H9 (cell line): ENCODE measurements around the gene OLFM1. TPM values are rescaled to one million over a fixed set of nuclear protein-coding genes. Genes with fewer than 3 reads are reported as not detected.

ENCODE experiments used
- DNase-seq: peaks from one replicate; pipeline ENCODE4 v3.0.0-alpha.2; 2017
- H2AFZ ChIP-seq: one replicate; pipeline ENCODE4 v1.6.1; 2013; ENCODE audit warnings: mild to moderate bottlenecking, low read length, control low read depth, moderate library complexity
- H2AK5ac ChIP-seq: 2 replicates; pipeline ENCODE4 v1.6.1; 2013; ENCODE audit warnings: low read length, control low read depth, mixed read lengths; ENCODE audit not compliant: insufficient read length
- H2BK120ac ChIP-seq: one replicate; pipeline ENCODE4 v1.6.1; 2013; ENCODE audit warnings: low read depth, mild to moderate bottlenecking, low read length, control low read depth, inconsistent platforms; ENCODE audit not compliant: poor library complexity, severe bottlenecking
- H2BK12ac ChIP-seq: 2 replicates; pipeline ENCODE4 v1.6.1; 2013; ENCODE audit warnings: low read length, control low read depth, mixed read lengths, low read depth; ENCODE audit not compliant: insufficient read length
- H2BK15ac ChIP-seq: 2 replicates; pipeline ENCODE4 v1.6.1; 2013; ENCODE audit warnings: low read depth, low read length, control low read depth
- H2BK20ac ChIP-seq: one replicate; pipeline ENCODE4 v1.6.1; 2013; ENCODE audit warnings: low read depth, mild to moderate bottlenecking, low read length, control low read depth, inconsistent platforms; ENCODE audit not compliant: poor library complexity, severe bottlenecking
- H2BK5ac ChIP-seq: 2 replicates; pipeline ENCODE4 v1.6.1; 2013; ENCODE audit warnings: low read length, control low read depth, mixed read lengths; ENCODE audit not compliant: insufficient read length
- H3K14ac ChIP-seq: 2 replicates; pipeline ENCODE4 v1.6.1; 2013; ENCODE audit warnings: low read length, control low read depth; ENCODE audit not compliant: insufficient read depth
- H3K18ac ChIP-seq: 2 replicates; pipeline ENCODE4 v1.6.1; 2013; ENCODE audit warnings: low read depth, mild to moderate bottlenecking, mixed read lengths, low read length, control low read depth; ENCODE audit not compliant: insufficient read length
- H3K23ac ChIP-seq: 2 replicates; pipeline ENCODE4 v1.6.1; 2013; ENCODE audit warnings: low read length, control low read depth, mixed read lengths, low read depth; ENCODE audit not compliant: insufficient read length
- H3K23me2 ChIP-seq: 2 replicates; pipeline ENCODE4 v1.6.1; 2013; ENCODE audit warnings: low read depth, mild to moderate bottlenecking, mixed read lengths, low read length, control low read depth; ENCODE audit not compliant: insufficient read length, poor library complexity, severe bottlenecking
- H3K27ac ChIP-seq: 2 replicates; pipeline ENCODE4 v1.5.1; 2013; ENCODE audit warnings: low read length, control low read depth, mixed read lengths, low read depth; ENCODE audit not compliant: insufficient read length
- H3K27me3 ChIP-seq: 2 replicates; pipeline ENCODE4 v1.6.1; 2013; ENCODE audit warnings: low read length, control low read depth, inconsistent platforms; ENCODE audit not compliant: insufficient read depth
- H3K4ac ChIP-seq: 2 replicates; pipeline ENCODE4 v1.6.1; 2013; ENCODE audit warnings: low read depth, mild to moderate bottlenecking, control low read depth, inconsistent platforms, low read length, moderate library complexity
- H3K4me1 ChIP-seq: 2 replicates; pipeline ENCODE4 v1.6.1; 2013; ENCODE audit warnings: low read length, control low read depth, inconsistent platforms; ENCODE audit not compliant: insufficient read depth
- H3K4me2 ChIP-seq: 2 replicates; pipeline ENCODE4 v1.6.1; 2013; ENCODE audit warnings: low read length, control low read depth, mixed read lengths; ENCODE audit not compliant: insufficient read length, insufficient read depth
- H3K56ac ChIP-seq: 2 replicates; pipeline ENCODE4 v1.6.1; 2013; ENCODE audit warnings: low read depth, mild to moderate bottlenecking, mixed read lengths, low read length, control low read depth; ENCODE audit not compliant: insufficient read length
- H3K79me1 ChIP-seq: 2 replicates; pipeline ENCODE4 v1.6.1; 2013; ENCODE audit warnings: low read depth, mild to moderate bottlenecking, moderate library complexity, low read length, control low read depth, inconsistent platforms; ENCODE audit not compliant: insufficient read depth, poor library complexity, severe bottlenecking
- H3K79me2 ChIP-seq: 2 replicates; pipeline ENCODE4 v1.6.1; 2013; ENCODE audit warnings: low read length, control low read depth, inconsistent platforms; ENCODE audit not compliant: insufficient read depth
- H3K9ac ChIP-seq: 2 replicates; pipeline ENCODE4 v1.6.1; 2013; ENCODE audit warnings: low read length, control low read depth, mixed read lengths; ENCODE audit not compliant: insufficient read length; ENCODE audit errors: extremely low read depth
- H3K9me3 ChIP-seq: one replicate; pipeline ENCODE4 v1.6.1; 2013; ENCODE audit warnings: low read depth, low read length, inconsistent platforms; ENCODE audit not compliant: control insufficient read depth
- H3T11ph ChIP-seq: one replicate; pipeline ENCODE4 v1.6.1; 2013; ENCODE audit warnings: mild to moderate bottlenecking, low read length, control low read depth, inconsistent platforms
- H4K20me1 ChIP-seq: one replicate; pipeline ENCODE4 v1.6.1; 2013; ENCODE audit not compliant: control insufficient read depth, insufficient read length, insufficient read depth
- H4K5ac ChIP-seq: 2 replicates; pipeline ENCODE4 v1.6.1; 2013; ENCODE audit warnings: low read depth, mild to moderate bottlenecking, mixed read lengths, low read length, control low read depth; ENCODE audit not compliant: insufficient read length
- H4K8ac ChIP-seq: replicated peaks from 2 replicates; pipeline ENCODE4 v1.6.1; 2013; ENCODE audit warnings: low read length, control low read depth, mixed read lengths, low read depth; ENCODE audit not compliant: insufficient read length
- H4K91ac ChIP-seq: 2 replicates; pipeline ENCODE4 v1.6.1; 2013; ENCODE audit warnings: low read depth, mild to moderate bottlenecking, moderate library complexity, mixed read lengths, low read length, control low read depth; ENCODE audit not compliant: insufficient read length
- H3K27ac Mint-ChIP-seq, 3 experiments: 2 replicates in 2 of 3; 3 replicates in 1 of 3; pipeline ENCODE4 v1.8.0; 2020 to 2021; ENCODE audit warnings: mixed read lengths in 3 of 3, mild to moderate bottlenecking in 1 of 3, moderate library complexity in 1 of 3
- H3K27me3 Mint-ChIP-seq: 2 replicates; pipeline ENCODE4 v1.8.0; 2021; ENCODE audit warnings: low read depth, mild to moderate bottlenecking, moderate library complexity, mixed read lengths
- H3K36me3 Mint-ChIP-seq, 3 experiments: 2 replicates in 2 of 3; 3 replicates in 1 of 3; pipeline ENCODE4 v1.8.0; 2020 to 2021; ENCODE audit warnings: low read depth in 3 of 3, mixed read lengths in 3 of 3; ENCODE audit not compliant: insufficient read depth in 1 of 3
- H3K4me1 Mint-ChIP-seq, 2 experiments: 2 replicates each; pipeline ENCODE4 v1.8.0; 2020; ENCODE audit warnings: mixed read lengths in 2 of 2
- H3K4me3 Mint-ChIP-seq, 2 experiments: 2 replicates in 1 of 2; 3 replicates in 1 of 2; pipeline ENCODE4 v1.8.0; 2020 to 2021; ENCODE audit warnings: mild to moderate bottlenecking in 2 of 2, mixed read lengths in 2 of 2, moderate library complexity in 1 of 2
- H3K9me3 Mint-ChIP-seq, 2 experiments: 2 replicates in 1 of 2; 3 replicates in 1 of 2; pipeline ENCODE4 v1.8.0; 2020; ENCODE audit warnings: mild to moderate bottlenecking in 2 of 2, mixed read lengths in 2 of 2, moderate library complexity in 1 of 2
- WGBS: extraction: QIAGEN DNeasy Blood & Tissue Kit; methylation state at CpG from one replicate; pipeline ENCODE4 v1.1.7; 2013; ENCODE audit warnings: missing lambda C conversion rate, low lambda C conversion rate, mixed read lengths; ENCODE audit not compliant: insufficient read length; ENCODE audit errors: extremely low coverage; 5-methylcytosine and 5-hydroxymethylcytosine counted together
- total RNA-seq: library from RNA; stranded (reverse); gene quantifications from 2 replicates; pipeline ENCODE4 v1.2.1, GENCODE V29; 2021
- TF ChIP-seq, protein P1 (sequence below): fragments of 200-600 bp; sonication (generic); conservative IDR thresholded peaks from 3 replicates; pipeline ENCODE4 v1.8.0; 2021; ENCODE audit warnings: antibody characterized with exemption, mild to moderate bottlenecking

OLFM1 gene
- total RNA-seq, 1 experiment from 2014 or later: 34.1 TPM

DNA sequence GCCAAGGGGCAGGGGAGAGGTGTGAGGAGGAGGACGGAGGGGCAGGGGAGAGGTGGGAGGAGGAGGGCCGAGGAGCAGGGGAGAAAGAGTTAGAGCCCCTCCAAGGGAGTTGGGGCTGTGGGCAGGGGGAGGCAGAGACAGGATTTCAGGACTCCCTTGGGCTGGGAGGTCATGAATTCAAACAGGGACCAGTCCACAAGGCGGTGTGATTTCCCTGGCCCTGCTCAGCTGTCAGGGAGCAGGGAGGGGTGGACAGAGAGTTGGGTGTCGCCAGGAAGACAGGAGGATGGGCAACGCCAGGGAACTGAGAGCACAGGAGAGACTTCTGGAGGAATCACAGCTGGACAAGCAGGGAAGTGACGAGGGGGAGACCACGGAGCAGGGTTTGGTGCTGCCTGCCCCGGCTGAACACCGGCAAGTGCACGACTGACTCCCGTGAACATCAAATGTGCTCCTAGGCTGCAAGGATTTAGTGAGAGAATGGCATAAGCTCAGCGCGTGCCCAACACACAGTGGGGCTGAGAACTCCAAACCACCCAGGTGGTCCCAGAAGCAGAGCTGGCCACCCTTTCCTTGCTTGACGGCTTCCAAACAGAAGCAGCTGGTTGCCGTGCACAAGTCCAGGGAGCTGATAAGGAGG, 17.8 kb upstream of the OLFM1 start:
- Histone ChIP-seq H3K4me2 (no peak overlapping the region), H3K56ac (no peak overlapping the region), H2BK120ac (no peak overlapping the region), H2AFZ (no peak overlapping the region), H2BK15ac (no peak overlapping the region), H3K9ac (no peak overlapping the region), H3K23me2 (no peaks in the 10 kb centered on the region), H3K14ac (no peak overlapping the region), H3K9me3 (no peaks in the 10 kb centered on the region), H2BK20ac (no peak overlapping the region), H2BK12ac (no peak overlapping the region), H4K8ac (no peak overlapping the region), H3K79me2 (no peaks in the 10 kb centered on the region), H3K27me3 (no peaks in the 10 kb centered on the region; the same call in 1 of the 2 replicates), H2BK5ac (no peak overlapping the region), H3K18ac (no peak overlapping the region), H2AK5ac (no peak overlapping the region), H3K23ac (no peak overlapping the region), H4K20me1 (no peaks in the 10 kb centered on the region), H4K91ac (no peak overlapping the region), H3K79me1 (no peaks in the 10 kb centered on the region), H3K4ac (no peak overlapping the region), H4K5ac (no peak overlapping the region), H3T11ph (no peak overlapping the region), H3K4me1 (no peaks in the 10 kb centered on the region), H3K27ac (no peak overlapping the region)
- DNase-seq: peak; percentile 20
- Mint-ChIP-seq H3K27me3 (peaks cover 42% of the 10 kb centered on the region), H3K4me3 (no peak overlapping the region), H3K27ac (no peak overlapping the region), H3K9me3 (peaks cover 3 to 11% of the 10 kb centered on the region in 2 experiments), H3K4me1 (peaks cover 4 to 20% of the 10 kb centered on the region in 2 experiments), H3K36me3 (peaks cover 0 to 5% (median 0%) of the 10 kb centered on the region in 3 experiments; a peak in 2 of 7 replicates)
- TF ChIP-seq, protein P1, sequence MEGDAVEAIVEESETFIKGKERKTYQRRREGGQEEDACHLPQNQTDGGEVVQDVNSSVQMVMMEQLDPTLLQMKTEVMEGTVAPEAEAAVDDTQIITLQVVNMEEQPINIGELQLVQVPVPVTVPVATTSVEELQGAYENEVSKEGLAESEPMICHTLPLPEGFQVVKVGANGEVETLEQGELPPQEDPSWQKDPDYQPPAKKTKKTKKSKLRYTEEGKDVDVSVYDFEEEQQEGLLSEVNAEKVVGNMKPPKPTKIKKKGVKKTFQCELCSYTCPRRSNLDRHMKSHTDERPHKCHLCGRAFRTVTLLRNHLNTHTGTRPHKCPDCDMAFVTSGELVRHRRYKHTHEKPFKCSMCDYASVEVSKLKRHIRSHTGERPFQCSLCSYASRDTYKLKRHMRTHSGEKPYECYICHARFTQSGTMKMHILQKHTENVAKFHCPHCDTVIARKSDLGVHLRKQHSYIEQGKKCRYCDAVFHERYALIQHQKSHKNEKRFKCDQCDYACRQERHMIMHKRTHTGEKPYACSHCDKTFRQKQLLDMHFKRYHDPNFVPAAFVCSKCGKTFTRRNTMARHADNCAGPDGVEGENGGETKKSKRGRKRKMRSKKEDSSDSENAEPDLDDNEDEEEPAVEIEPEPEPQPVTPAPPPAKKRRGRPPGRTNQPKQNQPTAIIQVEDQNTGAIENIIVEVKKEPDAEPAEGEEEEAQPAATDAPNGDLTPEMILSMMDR: no peak
- WGBS: no CpG with 5 or more reads among the region's 15 CpGs
